Mesendoderm (in vitro differentiated cells): Measurements from ENCODE around the gene SDCCAG8.
A peak's percentile ranks its signal among the peaks of the same experiment; 100 is the strongest.

ENCODE experiments used
- DNase-seq: peaks from one replicate; pipeline ENCODE4 v3.0.0; 2013
- H2AK5ac ChIP-seq: 2 replicates; pipeline ENCODE4 v1.6.1; 2013; ENCODE audit warnings: low read length, inconsistent platforms
- H2BK120ac ChIP-seq: 2 replicates; pipeline ENCODE4 v1.6.1; 2013; ENCODE audit warnings: low read depth, mild to moderate bottlenecking, low read length, moderate library complexity, mixed read lengths
- H2BK15ac ChIP-seq: replicated peaks from 2 replicates; pipeline ENCODE4 v1.6.1; 2013; ENCODE audit warnings: low read depth, mild to moderate bottlenecking, moderate library complexity
- H2BK5ac ChIP-seq: 2 replicates; pipeline ENCODE4 v1.6.1; 2013; ENCODE audit warnings: low read length, inconsistent platforms
- H3K18ac ChIP-seq: 2 replicates; pipeline ENCODE4 v1.6.1; 2013; ENCODE audit warnings: mild to moderate bottlenecking, low read length, mixed read lengths
- H3K23ac ChIP-seq: one replicate; pipeline ENCODE4 v1.6.1; 2013; ENCODE audit warnings: low read length
- H3K27ac ChIP-seq: 2 replicates; pipeline ENCODE4 v1.5.1; 2013; ENCODE audit warnings: low read depth, mild to moderate bottlenecking, inconsistent platforms, low read length, moderate library complexity
- H3K27me3 ChIP-seq: 2 replicates; pipeline ENCODE4 v1.6.1; 2013; ENCODE audit warnings: low read length, control low read depth, mild to moderate bottlenecking, inconsistent platforms; ENCODE audit not compliant: insufficient read depth, poor library complexity
- H3K36me3 ChIP-seq: 2 replicates; pipeline ENCODE4 v1.6.1; 2013; ENCODE audit warnings: low read length, inconsistent platforms; ENCODE audit not compliant: control insufficient read depth, insufficient read depth
- H3K4ac ChIP-seq: one replicate; pipeline ENCODE4 v1.6.1; 2013; ENCODE audit warnings: low read depth, mild to moderate bottlenecking, low read length, moderate library complexity
- H3K4me1 ChIP-seq: 2 replicates; pipeline ENCODE4 v1.6.1; 2013; ENCODE audit warnings: low read depth, low read length, inconsistent platforms; ENCODE audit not compliant: control insufficient read depth
- H3K4me2 ChIP-seq: 2 replicates; pipeline ENCODE4 v1.6.1; 2013; ENCODE audit warnings: low read length
- H3K4me3 ChIP-seq: 2 replicates; pipeline ENCODE4 v1.5.1; 2013; ENCODE audit warnings: mild to moderate bottlenecking, low read length
- H3K56ac ChIP-seq: one replicate; pipeline ENCODE4 v1.6.1; 2013; ENCODE audit warnings: low read length
- H3K79me1 ChIP-seq: 2 replicates; pipeline ENCODE4 v1.6.1; 2013; ENCODE audit warnings: low read length, inconsistent platforms
- H3K79me2 ChIP-seq: 2 replicates; pipeline ENCODE4 v1.6.1; 2013; ENCODE audit warnings: mild to moderate bottlenecking, low read length; ENCODE audit not compliant: control insufficient read depth, insufficient read depth
- H3K9ac ChIP-seq: 2 replicates; pipeline ENCODE4 v1.6.1; 2013; ENCODE audit warnings: low read length, inconsistent platforms
- H4K5ac ChIP-seq: one replicate; pipeline ENCODE4 v1.6.1; 2013; ENCODE audit warnings: low read length
- H4K8ac ChIP-seq: one replicate; pipeline ENCODE4 v1.6.1; 2013; ENCODE audit warnings: low read depth, mild to moderate bottlenecking, control low read depth, low read length, moderate library complexity
- WGBS: extraction: QIAGEN DNeasy Blood & Tissue Kit; methylation state at CpG from one replicate; pipeline ENCODE4 v1.1.7; 2013; ENCODE audit warnings: low lambda C conversion rate, missing lambda C conversion rate; ENCODE audit not compliant: insufficient coverage; ENCODE audit errors: extremely low coverage; 5-methylcytosine and 5-hydroxymethylcytosine counted together

The SDCCAG8 gene

DNA sequence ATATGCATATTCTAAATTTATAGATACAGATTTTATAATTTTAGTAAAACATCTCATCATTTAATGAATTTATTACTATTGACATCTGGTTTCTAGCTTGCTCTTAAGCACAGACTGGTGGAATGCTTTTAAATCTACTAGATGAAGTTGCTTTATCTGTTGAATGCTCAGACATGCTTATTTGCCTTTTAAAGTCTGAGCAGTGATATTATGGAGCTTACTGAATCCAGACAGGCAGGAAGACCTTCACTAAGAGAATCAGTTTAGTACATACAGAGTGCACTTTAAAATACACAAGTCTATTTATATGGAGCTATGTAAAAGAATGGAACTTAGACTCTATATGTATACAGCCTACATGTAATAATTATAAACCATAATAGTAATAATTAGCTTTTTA, 16.6 kb downstream of the SDCCAG8 start:
- Histone ChIP-seq H3K36me3 (no peaks in the 10 kb centered on the region), H3K4me1 (peaks cover 5% of the 10 kb centered on the region), H3K9ac (no peak overlapping the region), H3K79me1 (no peaks in the 10 kb centered on the region), H3K27ac (no peak overlapping the region), H2AK5ac (no peak overlapping the region), H2BK15ac (no peak overlapping the region), H3K18ac (no peak overlapping the region), H4K8ac (no peak overlapping the region), H3K4ac (no peak overlapping the region), H3K4me2 (no peak overlapping the region), H2BK120ac (no peak overlapping the region), H2BK5ac (no peak overlapping the region), H3K23ac (no peak overlapping the region), H3K27me3 (no peaks in the 10 kb centered on the region), H3K4me3 (no peak overlapping the region), H4K5ac (no peak overlapping the region), H3K56ac (no peak overlapping the region), H3K79me2 (no peaks in the 10 kb centered on the region)
- no peak for DNase-seq

DNA sequence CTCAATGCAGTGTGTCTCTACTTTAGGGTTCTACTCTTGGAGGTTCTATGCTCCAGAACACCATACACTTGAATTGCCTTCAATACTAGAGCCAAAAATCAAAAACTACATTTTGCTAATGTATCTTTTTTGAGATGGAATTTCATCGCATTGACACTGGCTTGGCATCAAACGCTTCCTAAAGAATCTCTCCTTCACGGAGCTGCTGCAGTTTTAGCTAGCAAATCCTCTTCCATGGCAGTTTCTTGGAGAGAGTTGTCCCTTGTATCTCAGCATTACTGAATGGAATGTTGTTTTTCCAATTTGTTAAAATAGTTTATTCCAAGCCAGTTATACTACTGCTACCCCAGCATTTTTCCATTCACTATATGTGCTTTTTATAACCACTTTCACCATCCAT, 17.7 kb downstream of the SDCCAG8 start:
- no CpG with 5 or more reads among the region's 3 CpGs for WGBS
- H3K27me3 ChIP-seq, result no peaks in the 10 kb centered on the region
- peak overlapping the region; percentile 56 for H3K23ac ChIP-seq
- peaks cover 5% of the 10 kb centered on the region for H3K4me1 ChIP-seq
- H3K36me3 ChIP-seq, result no peaks in the 10 kb centered on the region
- no peak overlapping the region for H2BK120ac ChIP-seq
- H2AK5ac ChIP-seq, result no peak overlapping the region
- no peak overlapping the region for H3K4me2 ChIP-seq
- no peak overlapping the region for H3K56ac ChIP-seq
- H4K8ac ChIP-seq, result no peak overlapping the region
- no peaks in the 10 kb centered on the region for H3K79me1 ChIP-seq
- H3K79me2 ChIP-seq, result no peaks in the 10 kb centered on the region
- DNase-seq, result no peak
- H2BK5ac ChIP-seq, result no peak overlapping the region
- H3K27ac ChIP-seq, result no peak overlapping the region
- H3K18ac ChIP-seq, result no peak overlapping the region
- no peak overlapping the region for H3K4me3 ChIP-seq
- no peak overlapping the region for H2BK15ac ChIP-seq
- H3K9ac ChIP-seq, result no peak overlapping the region
- H4K5ac ChIP-seq, result no peak overlapping the region
- no peak overlapping the region for H3K4ac ChIP-seq

DNA sequence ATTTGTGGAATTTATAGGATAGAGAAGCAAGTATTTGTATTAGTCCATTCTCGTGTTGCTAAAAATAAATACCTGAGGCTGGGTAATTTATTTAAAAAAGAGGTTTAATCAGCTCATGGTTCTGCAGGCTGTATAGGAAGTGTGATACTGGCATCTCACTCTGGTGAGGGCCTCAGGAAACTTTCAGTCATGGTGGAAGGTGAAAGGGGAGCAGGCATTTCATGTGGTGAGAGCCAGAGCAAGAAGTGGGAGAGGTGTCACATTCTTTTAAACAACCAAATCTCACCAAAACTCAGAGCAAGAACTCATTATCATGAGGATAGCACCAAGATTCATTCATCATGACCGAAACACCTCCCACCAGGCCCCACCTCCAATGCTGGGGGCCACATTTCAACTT, 18.1 kb downstream of the SDCCAG8 start:
- peak; percentile 33 for DNase-seq
- Histone ChIP-seq H3K18ac (no peak overlapping the region), H2BK5ac (no peak overlapping the region), H3K4ac (no peak overlapping the region), H3K27ac (no peak overlapping the region), H2BK120ac (no peak overlapping the region), H3K4me2 (no peak overlapping the region), H3K79me2 (no peaks in the 10 kb centered on the region), H3K27me3 (no peaks in the 10 kb centered on the region), H3K4me3 (no peak overlapping the region), H3K79me1 (no peaks in the 10 kb centered on the region), H2AK5ac (no peak overlapping the region), H3K4me1 (peaks cover 5% of the 10 kb centered on the region), H3K36me3 (no peaks in the 10 kb centered on the region), H2BK15ac (no peak overlapping the region), H3K56ac (no peak overlapping the region), H3K23ac (no peak overlapping the region), H4K8ac (no peak overlapping the region), H3K9ac (no peak overlapping the region), H4K5ac (no peak overlapping the region)
- no CpG with 5 or more reads among the region's 2 CpGs for WGBS

DNA sequence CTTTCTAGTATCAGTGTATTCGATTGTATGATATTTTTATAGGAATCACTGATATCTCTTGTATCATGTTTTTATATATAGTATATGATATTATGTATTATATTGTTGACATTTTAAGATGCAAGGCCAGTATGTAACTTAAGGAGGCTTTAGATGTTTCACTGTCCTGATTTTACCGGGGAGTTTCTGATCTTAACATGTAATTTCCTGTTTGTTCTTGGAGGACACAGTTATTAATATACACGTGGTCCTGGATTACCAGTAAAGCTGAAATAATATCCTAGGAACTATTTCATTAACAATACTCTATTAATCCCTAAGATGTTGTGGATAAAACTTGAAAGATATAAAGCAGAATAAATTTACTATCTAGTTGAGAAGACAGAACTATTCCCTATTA, 19.5 kb downstream of the SDCCAG8 start:
- H3K9ac ChIP-seq, result no peak overlapping the region
- WGBS, result no CpG with 5 or more reads among the region's 3 CpGs
- no peak overlapping the region for H3K23ac ChIP-seq
- no peak for DNase-seq
- no peaks in the 10 kb centered on the region for H3K27me3 ChIP-seq
- H3K79me1 ChIP-seq, result no peaks in the 10 kb centered on the region
- H2BK15ac ChIP-seq, result no peak overlapping the region
- no peaks in the 10 kb centered on the region for H3K4me1 ChIP-seq
- H3K27ac ChIP-seq, result no peak overlapping the region
- H3K4me2 ChIP-seq, result no peak overlapping the region
- H3K4me3 ChIP-seq, result no peak overlapping the region
- H3K36me3 ChIP-seq, result no peaks in the 10 kb centered on the region
- no peak overlapping the region for H3K4ac ChIP-seq
- no peak overlapping the region for H3K18ac ChIP-seq
- H2BK120ac ChIP-seq, result no peak overlapping the region
- H3K56ac ChIP-seq, result no peak overlapping the region
- no peak overlapping the region for H2BK5ac ChIP-seq
- no peaks in the 10 kb centered on the region for H3K79me2 ChIP-seq
- no peak overlapping the region for H4K5ac ChIP-seq
- no peak overlapping the region for H4K8ac ChIP-seq
- H2AK5ac ChIP-seq, result no peak overlapping the region

DNA sequence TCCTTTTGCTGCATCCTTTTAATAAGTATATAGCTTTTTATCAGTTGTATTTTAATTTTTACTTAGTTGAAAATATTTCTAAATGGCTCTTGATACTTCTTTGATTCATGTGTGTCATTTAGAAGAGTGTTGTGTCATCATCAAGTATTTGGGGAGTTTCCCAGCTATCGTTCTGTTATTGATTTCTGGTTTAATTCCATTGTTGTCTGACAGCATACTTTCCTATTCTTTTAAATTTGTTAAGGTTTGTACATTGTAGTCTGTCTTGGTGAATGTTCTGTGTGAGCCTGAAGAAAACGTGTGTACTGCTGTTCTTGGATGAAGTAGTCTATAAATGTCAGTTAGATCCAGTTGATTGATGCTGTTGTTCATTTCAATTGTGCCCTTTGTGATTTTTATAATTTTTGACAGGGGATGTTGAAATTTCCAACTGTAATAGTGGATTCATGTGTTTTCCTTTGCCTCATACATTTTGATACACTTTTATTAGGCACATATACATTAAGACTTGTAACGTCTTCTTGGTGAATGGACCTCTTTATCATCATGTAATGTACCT, 24.8 kb downstream of the SDCCAG8 start:
- Histone ChIP-seq H3K23ac (no peak overlapping the region), H2AK5ac (no peak overlapping the region), H2BK120ac (no peak overlapping the region), H3K4me1 (no peaks in the 10 kb centered on the region), H4K8ac (no peak overlapping the region), H3K4ac (no peak overlapping the region), H3K27me3 (no peaks in the 10 kb centered on the region), H2BK5ac (no peak overlapping the region), H2BK15ac (no peak overlapping the region), H3K4me3 (no peak overlapping the region), H3K4me2 (no peak overlapping the region), H3K56ac (no peak overlapping the region), H3K36me3 (no peaks in the 10 kb centered on the region), H3K18ac (no peak overlapping the region), H3K79me1 (no peaks in the 10 kb centered on the region), H3K79me2 (no peaks in the 10 kb centered on the region), H4K5ac (no peak overlapping the region), H3K27ac (no peak overlapping the region), H3K9ac (no peak overlapping the region)
- DNase-seq, result no peak
- no CpG with 5 or more reads among the region's 3 CpGs for WGBS

DNA sequence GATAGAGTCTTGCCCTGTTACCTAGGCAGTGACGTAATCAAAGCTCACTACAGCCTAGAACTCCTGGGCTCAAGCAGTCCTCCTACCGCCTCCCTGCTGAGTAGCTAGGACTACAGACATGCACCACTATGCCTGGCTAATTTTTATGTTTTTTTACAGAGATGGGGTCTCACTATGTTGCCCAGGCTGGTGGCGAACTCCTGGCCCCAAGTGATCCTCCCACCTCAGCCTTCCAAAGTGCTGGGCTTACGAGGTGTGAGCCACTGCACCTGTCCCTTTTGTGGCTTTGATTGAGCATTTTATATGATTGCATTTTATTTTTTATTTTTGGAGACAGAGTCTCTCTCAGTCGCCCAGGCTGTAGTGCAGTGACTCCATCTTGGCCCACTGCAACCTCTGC, 25.8 kb downstream of the SDCCAG8 start:
- no peak overlapping the region for H3K9ac ChIP-seq
- no peaks in the 10 kb centered on the region for H3K36me3 ChIP-seq
- no peak overlapping the region for H4K5ac ChIP-seq
- no peaks in the 10 kb centered on the region for H3K79me1 ChIP-seq
- H3K23ac ChIP-seq, result no peak overlapping the region
- H3K4me3 ChIP-seq, result no peak overlapping the region
- DNase-seq, result no peak
- no peak overlapping the region for H4K8ac ChIP-seq
- H3K27ac ChIP-seq, result no peak overlapping the region
- no peak overlapping the region for H2BK5ac ChIP-seq
- H2BK120ac ChIP-seq, result no peak overlapping the region
- no CpG with 5 or more reads among the region's 5 CpGs for WGBS
- H3K4ac ChIP-seq, result no peak overlapping the region
- no peak overlapping the region for H3K56ac ChIP-seq
- H3K4me1 ChIP-seq, result no peaks in the 10 kb centered on the region
- H3K79me2 ChIP-seq, result no peaks in the 10 kb centered on the region
- H3K27me3 ChIP-seq, result no peaks in the 10 kb centered on the region
- H3K4me2 ChIP-seq, result no peak overlapping the region
- H2AK5ac ChIP-seq, result no peak overlapping the region
- H3K18ac ChIP-seq, result no peak overlapping the region
- H2BK15ac ChIP-seq, result no peak overlapping the region
